OCI-LY1 (cell line): ENCODE data around the gene TMEM11.

Source experiments
- CTCF ChIP-seq: fragments of 200-600 bp; sonication (generic), shearing (Covaris generic); IDR thresholded peaks from 2 replicates; pipeline ENCODE4 v1.5.1; 2017; ENCODE audit warnings: mild to moderate bottlenecking, antibody characterized with exemption, low read length, moderate library complexity, mixed read lengths
- EZH2 ChIP-seq: fragments of 200-600 bp; sonication (generic), shearing (Covaris generic); IDR thresholded peaks from 2 replicates; pipeline ENCODE4 v1.8.0; 2017; ENCODE audit warnings: borderline replicate concordance, mixed run types, mild to moderate bottlenecking, antibody characterized with exemption, low read length, moderate library complexity, mixed read lengths

DNA sequence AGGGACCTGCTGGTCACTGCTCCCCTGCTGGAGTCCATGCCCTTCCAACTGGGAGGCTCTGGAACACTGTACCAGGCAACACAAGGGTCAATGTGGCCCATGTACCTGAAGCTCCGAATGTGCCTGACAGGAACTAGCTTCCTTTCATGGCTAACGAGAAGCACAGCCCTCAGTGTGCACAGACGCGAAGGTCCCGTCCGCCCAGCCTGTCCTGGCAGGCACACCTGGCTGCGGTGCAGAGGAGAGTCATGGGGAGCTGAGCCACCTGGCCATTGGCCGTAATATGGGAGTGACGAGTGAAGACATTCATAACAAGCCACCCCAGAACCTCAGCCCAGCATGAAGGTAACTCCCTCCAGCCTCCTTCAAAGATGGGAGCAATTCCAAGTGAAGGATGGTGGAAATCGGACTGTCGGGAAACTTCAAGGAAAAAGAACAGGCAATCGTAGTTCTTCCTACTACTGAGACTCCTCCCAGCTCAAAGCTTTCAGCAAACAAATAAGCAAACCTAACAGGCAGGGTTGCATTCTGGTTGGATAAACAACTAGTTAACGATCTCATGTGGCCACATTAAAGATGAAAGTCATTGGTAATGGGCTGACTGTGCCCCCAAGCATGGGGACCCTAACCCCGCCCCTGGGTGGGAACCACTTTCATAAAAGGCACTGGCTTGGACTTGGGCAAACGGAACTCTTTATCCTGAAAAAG, 13.2 kb downstream of the TMEM11 start:
- TF ChIP-seq CTCF = no peak
- no peak for TF ChIP-seq EZH2
